ENCODE measurements around the gene CATSPERZ. TPM values are rescaled to one million over a fixed set of nuclear protein-coding genes. Genes with fewer than 3 reads are reported as not detected.

CATSPERZ gene
- total and polyA plus RNA-seq, 2 of the 8 experiments (the other 6 are each of a cell fraction or from before 2014, with no cell fraction given): 0.77 TPM; not detected in 1

- Histone ChIP-seq H4K8ac (ENCODE audit: extremely low read depth, insufficient read depth, low read length) (no peak overlapping the region), H3K27me3 (replicated peaks in 1 of 4; ENCODE audit: control insufficient read depth in 3 of 4, extremely low read depth in 1 of 4, insufficient read depth in 3 of 4, low read length in 3 of 4) (no peaks in the 10 kb centered on the region), H3K36me3 (ENCODE audit: control insufficient read depth in 2 of 4, insufficient read depth in 4 of 4, low read length in 3 of 4) (peaks cover 10 to 41% (median 15%) of the 10 kb centered on the region in 4 experiments), H3K4me1 (replicated peaks in 1 of 4; ENCODE audit: control insufficient read depth in 3 of 4, insufficient read depth in 4 of 4, low read length in 3 of 4) (peaks cover 0 to 11% (median 5%) of the 10 kb centered on the region in 4 experiments; a peak in 5 of 7 replicates), H3K9me3 (ENCODE audit: insufficient read depth in 2 of 2, low read depth in 1 of 2, low read length in 1 of 2) (no peaks in the 10 kb centered on the region), H3K27ac (ENCODE audit: low read depth, low read length) (no peak overlapping the region), H3K4me3 (ENCODE audit: extremely low read depth in 1 of 4, insufficient read depth in 2 of 4, low read depth in 3 of 4, low read length in 4 of 4) (no peak overlapping the region), H3K23me2 (ENCODE audit: low read depth, low read length) (peaks cover 4% of the 10 kb centered on the region), H2AK5ac (ENCODE audit: low read depth, low read length) (no peak overlapping the region), H3K18ac (ENCODE audit: extremely low read depth, low read length) (no peak overlapping the region), H2BK12ac (ENCODE audit: low read depth, low read length) (no peak overlapping the region), H2BK20ac (ENCODE audit: low read length) (no peak overlapping the region), H3K9ac (replicated peaks in 1 of 4; ENCODE audit: extremely low read depth in 1 of 4, low read depth in 3 of 4, low read length in 3 of 4) (no peak overlapping the region), H2BK15ac (ENCODE audit: low read length) (no peak overlapping the region), H4K5ac (ENCODE audit: insufficient read length, low read depth, low read length) (no peak overlapping the region), H2AFZ (ENCODE audit: low read length) (no peak overlapping the region), H3K14ac (ENCODE audit: insufficient read length) (no peak overlapping the region), H3K4ac (replicated peaks; ENCODE audit: insufficient read length, low read depth, low read length) (no peak overlapping the region), H3K23ac (ENCODE audit: insufficient read length) (no peak overlapping the region), H4K91ac (replicated peaks; ENCODE audit: insufficient read length, low read length) (no peak overlapping the region), H3K56ac (replicated peaks; ENCODE audit: insufficient read length, low read depth, low read length) (no peak overlapping the region), H3K79me1 (ENCODE audit: low read depth, low read length) (no peaks in the 10 kb centered on the region), H3K4me2 (ENCODE audit: insufficient read depth in 1 of 2, low read depth in 2 of 2, low read length in 2 of 2) (no peak overlapping the region), H4K20me1 (replicated peaks in 1 of 2; ENCODE audit: control insufficient read depth in 1 of 2, insufficient read depth in 2 of 2, low read length in 2 of 2) (peaks cover 4 to 9% of the 10 kb centered on the region in 2 experiments), H2BK5ac (ENCODE audit: low read depth, low read length) (no peak overlapping the region), H3K79me2 (ENCODE audit: control insufficient read depth in 1 of 2, insufficient read depth in 2 of 2, low read length in 2 of 2) (0 out of 4 replicates have a peak, but pooled peaks cover 0 to under 1% of the 10 kb centered on the region in 2 experiments), H2BK120ac (replicated peaks; ENCODE audit: low read depth, low read length) (no peak overlapping the region)
- DNase-seq (ENCODE audit: low read depth in 1 of 2, low spot score in 2 of 2): no peak
- FAIRE-seq: no peak
- TF ChIP-seq PHF8 (conservative IDR thresholded peaks at IDR 0.05; ENCODE audit: low read depth, low read length) (no peak), CREB1 (IDR thresholded peaks at IDR 0.05) (no peak), POU5F1 (IDR thresholded peaks at IDR 0.05; ENCODE audit: low read depth, low read length) (no peak), CHD2 (IDR thresholded peaks at IDR 0.05; ENCODE audit: low read length) (no peak), FOSL1 (IDR thresholded peaks at IDR 0.05; ENCODE audit: insufficient read depth, low read depth, low read length) (no peak), TBP (IDR thresholded peaks at IDR 0.05; ENCODE audit: low read depth, low read length) (no peak), GTF2F1 (IDR thresholded peaks at IDR 0.05; ENCODE audit: borderline replicate concordance, low read depth, low read length) (no peak), SAP30 (IDR thresholded peaks at IDR 0.05; ENCODE audit: insufficient read depth, insufficient replicate concordance, low read length) (no peak)
- CTCF ChIA-PET (ENCODE audit: partially characterized antibody): interaction anchor here (0.6 to 13.7 kb wide), 12 partner anchors 11 to 1592 kb away, joined by 3 to 168 read pairs (median 4); partner anchors contain the start of genes BAD, CATSPERZ, ESRRA and NUDT22
- POLR2A ChIA-PET (ENCODE audit: partially characterized antibody): interaction anchor here (0.6 to 11.9 kb wide), 10 partner anchors 10 to 61 kb away, joined by 3 to 352 read pairs (median 36); partner anchors contain the start of genes BAD, ESRRA, FERMT3 and FKBP2
- 92% methylated on average over 27 of the region's 27 CpGs; no CpG with 5 or more reads in 1 of the 2 experiments for WGBS, 2 experiments (ENCODE audit: extremely low coverage in 1 of 2, insufficient coverage in 1 of 2, insufficient read length in 1 of 2, insufficient replicate concordance in 2 of 2, low coverage in 1 of 2, low lambda C conversion rate in 2 of 2, missing lambda C conversion rate in 1 of 2)
Observed at GRCh38 chr11:64267207-64267945, 32.8 kb upstream of the CATSPERZ start.
